ENCODE measurements around the gene GAS7. TPM values are rescaled to one million over a fixed set of nuclear protein-coding genes. Genes with fewer than 3 reads are reported as not detected.

Gene GAS7
- total and polyA plus RNA-seq, 2 donors (not counting 1 experiment from before 2014, with no cell fraction given), result 3.4 to 13.6 TPM

- no peak overlapping the region for H2AFZ ChIP-seq (ENCODE audit: insufficient read depth, low read depth, low read length, poor library complexity, severe bottlenecking)
- peaks cover 4% of the 10 kb centered on the region for H3K4me1 Mint-ChIP-seq
- no peaks in the 10 kb centered on the region for H3K36me3 ChIP-seq (replicated peaks in 1 of 2; ENCODE audit: control extremely low read depth in 1 of 2, control insufficient read depth in 1 of 2, extremely low read depth in 1 of 2, insufficient read depth in 2 of 2, low read length in 1 of 2)
- POLR2A ChIA-PET, result no interaction called here
- peaks cover 9% of the 10 kb centered on the region for H3K79me2 ChIP-seq (ENCODE audit: control insufficient read depth, insufficient read depth, low read length)
- H3K27ac ChIP-seq (ENCODE audit: low read length in 2 of 2), result no peak overlapping the region
- CTCF ChIA-PET, result no interaction called here
- TF ChIP-seq EZH2 (IDR thresholded peaks at IDR 0.05; ENCODE audit: borderline replicate concordance, insufficient read depth, low read depth, low read length, poor library complexity, severe bottlenecking) (no peak), CTCF (IDR thresholded peaks at IDR 0.05) (no peak)
- no peaks in the 10 kb centered on the region for H3K4me1 ChIP-seq (ENCODE audit: control insufficient read depth in 2 of 2, insufficient read depth in 2 of 2, low read length in 2 of 2)
- intact Hi-C loops (cut with micrococcal nuclease), result no loop called here
- peaks cover 6% of the 10 kb centered on the region for H3K27me3 Mint-ChIP-seq
- WGBS (ENCODE audit: insufficient coverage), result 76% methylated on average over 2 of the region's 5 CpGs
- no peak for DNase-seq
- H3K9ac ChIP-seq (ENCODE audit: low read length), result no peak overlapping the region
- no peaks in the 10 kb centered on the region for H3K9me3 ChIP-seq (ENCODE audit: control extremely low read depth in 1 of 3, control insufficient read depth in 2 of 3, insufficient read depth in 1 of 3, low read length in 2 of 3)
- H3K4me2 ChIP-seq (replicated peaks; ENCODE audit: low read depth, low read length, poor library complexity, severe bottlenecking), result no peak overlapping the region
- no peaks in the 10 kb centered on the region for H4K20me1 ChIP-seq (ENCODE audit: control insufficient read depth, insufficient read depth, low read length, poor library complexity, severe bottlenecking)
- H3K9me3 Mint-ChIP-seq (ENCODE audit: insufficient read depth), result peaks cover 3% of the 10 kb centered on the region
- ATAC-seq (ENCODE audit: low read depth), result no peak
- no peak overlapping the region for H3K27ac Mint-ChIP-seq
- H3K27me3 ChIP-seq (replicated peaks in 1 of 4; ENCODE audit: control extremely low read depth in 1 of 4, control insufficient read depth in 3 of 4, insufficient read depth in 4 of 4, low read length in 3 of 4), result no peaks in the 10 kb centered on the region
- H3K4me3 Mint-ChIP-seq, result no peak overlapping the region
- H3K4me3 ChIP-seq (ENCODE audit: control extremely low read depth in 1 of 5, extremely low read depth in 1 of 5, insufficient read depth in 1 of 5, low read depth in 2 of 5, low read length in 4 of 5), result no peak overlapping the region
Observed at GRCh38 chr17:10075919-10076318, 122.5 kb downstream of the GAS7 start.

- peaks cover 4% of the 10 kb centered on the region for H3K4me1 Mint-ChIP-seq
- no peaks in the 10 kb centered on the region for H3K9me3 ChIP-seq (ENCODE audit: control extremely low read depth in 1 of 3, control insufficient read depth in 2 of 3, insufficient read depth in 1 of 3, low read length in 2 of 3)
- no peak overlapping the region for H3K4me3 ChIP-seq (ENCODE audit: control extremely low read depth in 1 of 5, extremely low read depth in 1 of 5, insufficient read depth in 1 of 5, low read depth in 2 of 5, low read length in 4 of 5)
- no peaks in the 10 kb centered on the region for H4K20me1 ChIP-seq (ENCODE audit: control insufficient read depth, insufficient read depth, low read length, poor library complexity, severe bottlenecking)
- intact Hi-C loops (cut with micrococcal nuclease), result no loop called here
- ATAC-seq (ENCODE audit: low read depth) (no peak), DNase-seq (no peak)
- no peak overlapping the region for H3K9ac ChIP-seq (ENCODE audit: low read length)
- H2AFZ ChIP-seq (ENCODE audit: insufficient read depth, low read depth, low read length, poor library complexity, severe bottlenecking), result no peak overlapping the region
- no peak overlapping the region for H3K4me3 Mint-ChIP-seq
- H3K27me3 ChIP-seq (replicated peaks in 1 of 4; ENCODE audit: control extremely low read depth in 1 of 4, control insufficient read depth in 3 of 4, insufficient read depth in 4 of 4, low read length in 3 of 4), result no peaks in the 10 kb centered on the region
- ChIA-PET POLR2A (no interaction called here), CTCF (interaction anchor here (1.2 to 1.8 kb wide), 2 partner anchors 9 to 45 kb away, joined by 3 to 4 read pairs; no protein-coding TSS in a partner anchor)
- H3K27ac Mint-ChIP-seq, result no peak overlapping the region
- no peak for TF ChIP-seq CTCF (IDR thresholded peaks at IDR 0.05)
- TF ChIP-seq EZH2 (IDR thresholded peaks at IDR 0.05; ENCODE audit: borderline replicate concordance, insufficient read depth, low read depth, low read length, poor library complexity, severe bottlenecking), result no peak
- no peak overlapping the region for H3K27ac ChIP-seq (ENCODE audit: low read length in 2 of 2)
- 68% methylated on average over 3 of the region's 6 CpGs for WGBS (ENCODE audit: insufficient coverage)
- H3K36me3 ChIP-seq (replicated peaks in 1 of 2; ENCODE audit: control extremely low read depth in 1 of 2, control insufficient read depth in 1 of 2, extremely low read depth in 1 of 2, insufficient read depth in 2 of 2, low read length in 1 of 2), result no peaks in the 10 kb centered on the region
- peaks cover 6% of the 10 kb centered on the region for H3K27me3 Mint-ChIP-seq
- H3K4me1 ChIP-seq (ENCODE audit: control insufficient read depth in 2 of 2, insufficient read depth in 2 of 2, low read length in 2 of 2), result no peaks in the 10 kb centered on the region
- peaks cover 10% of the 10 kb centered on the region for H3K79me2 ChIP-seq (ENCODE audit: control insufficient read depth, insufficient read depth, low read length)
- H3K9me3 Mint-ChIP-seq (ENCODE audit: insufficient read depth), result peaks cover 3% of the 10 kb centered on the region
- H3K4me2 ChIP-seq (replicated peaks; ENCODE audit: low read depth, low read length, poor library complexity, severe bottlenecking), result no peak overlapping the region
Observed at GRCh38 chr17:10073941-10074340, 124.5 kb downstream of the GAS7 start.

All from B cell (primary cell).